Hematopoietic multipotent progenitor cell treated with erythropoietin and hydrocortisone succinate and interleukin-3 and kit ligand, for 15 days (in vitro differentiated cells): Measurements from ENCODE around the gene TPST1.
"Not testable (repeated sequence)": the region's sequence is repeated elsewhere in the genome, so short reads cannot be mapped to it uniquely, and the experiment has no call there.

ENCODE experiments used
- DNase-seq: peaks from one replicate; pipeline ENCODE4 v3.0.0-alpha.2; 2015; ENCODE audit warnings: low spot score

Gene TPST1

GRCh38 chr7:66204822-66205740, at the start of gene TPST1:
Gene TPST1 (plus strand): TSS chr7:66205334. CDS start chr7:66240426, 35,092 bp downstream.
- no peak for DNase-seq

DNA sequence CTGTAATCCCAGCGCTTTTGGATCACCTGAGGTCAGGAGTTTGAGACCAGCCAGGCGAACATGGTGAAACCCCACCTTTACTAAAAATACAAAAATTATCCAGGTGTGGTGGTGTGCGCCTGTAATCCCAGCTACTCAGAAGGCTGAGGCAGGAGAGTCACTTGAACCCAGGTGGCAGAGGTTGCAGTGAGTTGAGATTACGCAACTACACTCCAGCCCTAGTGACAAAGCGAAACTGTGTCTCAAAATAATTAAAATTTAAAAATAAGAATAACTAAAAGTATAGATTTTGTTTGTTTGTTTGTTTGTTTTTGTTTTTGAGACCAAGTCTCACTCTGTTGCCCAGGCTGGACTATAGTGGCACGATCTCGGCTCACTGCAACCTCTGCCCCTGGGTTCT, 49.1 kb upstream of the TPST1 start:
- not testable (repeated sequence) for DNase-seq

- no peak for DNase-seq
Observed at GRCh38 chr7:66157060-66157459, 48.1 kb upstream of the TPST1 start.

- DNase-seq = no peak
Observed at GRCh38 chr7:66162622-66163021, 42.5 kb upstream of the TPST1 start.

DNA sequence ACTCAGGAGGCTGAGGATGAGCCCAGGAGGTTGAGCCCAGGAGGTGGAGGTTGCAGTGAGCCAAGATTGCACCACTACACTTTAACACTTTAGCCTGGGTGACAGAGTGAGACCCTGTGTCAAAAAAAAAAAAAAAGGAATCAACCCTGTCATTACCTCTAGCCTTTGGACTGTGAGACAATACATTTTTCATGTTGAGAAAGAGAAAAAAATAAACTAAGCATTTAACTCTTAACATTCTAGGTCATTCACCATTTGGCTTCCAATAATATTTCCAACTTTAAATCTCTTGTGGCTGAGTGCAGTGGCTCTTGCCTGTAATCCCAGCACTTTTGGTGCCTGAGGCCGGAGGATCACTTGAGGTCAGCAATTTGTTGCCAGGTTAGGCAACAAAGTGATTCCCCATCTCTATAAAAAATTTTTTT, 41.9 kb upstream of the TPST1 start:
- DNase-seq = no peak

- DNase-seq = no peak
Observed at GRCh38 chr7:66164356-66164755, 40.8 kb upstream of the TPST1 start.

GRCh38 chr7:66167773-66168387, 37.3 kb upstream of the TPST1 start:
- no peak for DNase-seq

DNA sequence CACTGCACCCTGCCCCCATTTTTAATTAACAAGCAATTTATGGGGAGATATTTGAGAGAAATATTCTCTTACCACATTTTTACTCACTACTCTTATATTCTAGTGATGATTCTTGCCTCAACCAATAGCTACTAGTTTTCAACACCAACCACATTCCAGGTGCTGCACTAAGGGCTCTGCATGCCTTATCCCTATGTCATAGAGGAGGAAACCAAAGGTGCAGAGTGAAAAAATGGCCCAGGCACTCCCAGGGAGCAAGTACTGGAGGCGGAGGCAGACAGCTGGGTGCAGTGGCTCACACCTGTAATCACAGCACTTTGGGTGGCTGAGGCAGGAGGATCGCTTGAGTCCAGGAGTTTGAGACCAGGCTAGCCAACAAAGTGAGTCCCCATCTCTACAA, 35.5 kb upstream of the TPST1 start:
- no peak for DNase-seq

DNA sequence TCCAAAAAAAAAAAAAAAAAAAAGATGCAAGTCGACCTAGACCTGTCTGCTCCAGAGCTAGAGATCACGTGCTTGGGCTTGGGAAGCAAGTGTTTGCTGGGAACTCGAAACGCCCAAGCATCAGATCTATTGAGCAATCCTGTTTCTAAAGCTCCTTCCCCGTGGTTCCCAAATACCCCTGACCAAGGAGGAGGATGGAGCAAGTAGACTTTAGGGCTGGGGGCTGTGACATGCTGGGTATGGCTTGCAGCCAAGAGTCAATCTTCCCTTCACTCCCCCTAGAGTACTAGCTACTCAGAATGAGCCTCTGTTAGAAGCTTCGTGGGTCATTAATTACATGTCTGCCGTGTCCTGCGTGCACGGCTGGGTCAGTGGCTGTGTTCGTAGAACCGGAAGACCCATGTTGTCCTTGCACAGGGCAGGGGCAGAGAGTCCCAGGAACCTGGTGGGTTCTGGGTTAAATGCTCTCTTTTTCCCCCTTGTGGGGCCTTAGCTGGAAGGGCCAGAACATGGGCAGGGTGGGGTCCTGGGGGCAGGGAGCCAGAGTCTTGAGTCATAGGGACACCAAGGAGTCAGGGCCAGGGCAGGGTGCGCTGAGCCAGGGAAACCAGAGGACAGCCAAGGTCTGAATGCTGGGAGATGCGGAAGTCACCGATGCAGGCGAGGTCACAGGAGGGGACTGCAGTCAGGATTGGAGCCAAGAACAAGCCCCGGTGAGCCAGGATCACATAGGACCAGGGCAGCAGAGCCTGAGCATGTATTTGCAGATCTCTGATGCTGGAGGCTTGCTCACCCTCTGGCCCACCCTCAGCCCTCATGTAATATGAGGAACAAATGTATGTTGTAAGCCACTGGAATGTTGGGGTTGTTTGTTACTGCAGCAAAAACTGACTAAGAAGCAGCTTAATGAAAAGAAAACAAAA, 34.6 kb upstream of the TPST1 start:
- DNase-seq = no peak

DNA sequence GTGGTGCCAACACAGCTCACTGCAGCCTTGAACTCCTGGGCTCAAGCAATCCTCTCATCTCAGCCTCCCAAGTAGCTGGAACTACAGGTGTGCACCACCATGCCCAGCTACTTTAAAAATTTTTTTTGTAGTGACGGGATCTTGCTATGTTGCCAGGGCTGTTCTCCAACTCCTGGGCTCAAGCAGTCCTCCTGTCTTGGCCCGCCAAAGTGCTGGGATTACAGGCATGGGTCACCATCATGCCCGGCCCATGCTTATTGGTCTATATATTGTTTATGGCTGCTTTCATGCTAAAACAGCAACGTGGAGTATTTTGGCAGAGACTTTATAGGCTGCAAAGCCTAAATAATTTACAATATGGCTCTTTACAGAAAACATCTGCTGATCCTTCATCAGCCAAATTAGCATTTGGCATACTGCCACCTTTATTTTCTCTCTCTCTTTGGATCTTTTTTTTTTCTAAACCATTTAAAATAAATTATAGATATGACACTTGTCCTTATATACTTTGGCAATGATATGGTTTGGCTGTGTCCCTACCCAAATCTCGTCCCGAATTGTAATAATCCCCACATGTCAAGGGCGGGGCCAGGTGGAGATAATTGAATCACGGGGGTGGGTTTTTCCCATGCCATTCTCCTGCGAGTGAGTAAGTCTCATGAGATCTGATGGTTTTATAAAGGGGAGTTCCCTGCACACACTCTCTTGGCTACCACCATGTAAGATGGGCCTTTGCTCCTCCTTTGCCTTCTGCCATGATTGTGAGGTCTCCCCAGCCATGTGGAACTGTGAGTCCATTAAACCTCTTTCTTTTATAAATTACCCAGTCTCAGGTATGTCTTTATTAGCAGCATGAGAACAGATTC, 32.4 kb upstream of the TPST1 start:
- not testable (repeated sequence) for DNase-seq

GRCh38 chr7:66173856-66174255, 31.3 kb upstream of the TPST1 start:
- DNase-seq = no peak

- DNase-seq = not testable (repeated sequence)
Observed at GRCh38 chr7:66175006-66175405, 30.1 kb upstream of the TPST1 start.

- DNase-seq = no peak
Observed at GRCh38 chr7:66176914-66177313, 28.2 kb upstream of the TPST1 start.

- no peak for DNase-seq
Observed at GRCh38 chr7:66178258-66178657, 26.9 kb upstream of the TPST1 start.

DNA sequence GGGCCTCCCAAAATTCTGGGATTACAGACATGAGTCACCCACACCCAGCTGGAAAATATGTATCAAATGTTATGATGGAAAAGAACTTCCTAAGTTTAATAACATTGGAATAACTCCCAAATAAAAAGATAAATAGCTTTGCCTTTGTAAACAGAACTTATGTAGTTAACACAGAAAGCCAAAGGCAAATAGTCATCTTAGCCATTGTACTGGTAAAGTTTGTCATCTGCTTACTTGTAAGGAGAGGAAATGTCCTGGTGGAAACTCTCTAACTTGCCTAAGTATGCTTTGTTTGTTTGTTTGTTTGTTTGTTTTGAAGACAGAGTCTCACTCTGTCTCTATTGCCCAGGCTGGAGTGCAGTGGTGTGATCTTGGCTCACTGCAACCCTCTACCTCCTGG, 23.8 kb upstream of the TPST1 start:
- DNase-seq = no peak

GRCh38 chr7:66181845-66182244, 23.3 kb upstream of the TPST1 start:
- no peak for DNase-seq

- DNase-seq = no peak
Observed at GRCh38 chr7:66182920-66183319, 22.2 kb upstream of the TPST1 start.

DNA sequence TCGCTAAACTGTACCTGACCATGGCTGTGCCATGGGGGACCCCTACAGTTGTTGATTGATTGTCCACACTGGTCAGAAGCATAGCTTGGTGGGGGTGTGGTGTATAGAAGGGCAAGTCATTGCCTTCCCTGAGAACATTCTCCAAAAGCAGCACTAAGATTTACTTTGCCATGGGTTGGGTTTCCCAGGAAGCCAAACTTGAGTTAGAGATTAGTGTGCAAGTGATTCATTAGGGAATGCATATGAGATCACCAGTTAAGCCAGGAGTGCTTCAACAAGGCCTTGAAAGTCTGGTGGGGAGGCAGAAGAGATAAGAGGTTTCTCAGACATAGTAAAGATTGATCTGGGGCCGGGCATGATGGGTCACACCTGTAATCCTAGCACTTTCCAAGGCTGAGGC, 21.4 kb upstream of the TPST1 start:
- no peak for DNase-seq

GRCh38 chr7:66185680-66186187, 19.4 kb upstream of the TPST1 start:
- DNase-seq = no peak

DNA sequence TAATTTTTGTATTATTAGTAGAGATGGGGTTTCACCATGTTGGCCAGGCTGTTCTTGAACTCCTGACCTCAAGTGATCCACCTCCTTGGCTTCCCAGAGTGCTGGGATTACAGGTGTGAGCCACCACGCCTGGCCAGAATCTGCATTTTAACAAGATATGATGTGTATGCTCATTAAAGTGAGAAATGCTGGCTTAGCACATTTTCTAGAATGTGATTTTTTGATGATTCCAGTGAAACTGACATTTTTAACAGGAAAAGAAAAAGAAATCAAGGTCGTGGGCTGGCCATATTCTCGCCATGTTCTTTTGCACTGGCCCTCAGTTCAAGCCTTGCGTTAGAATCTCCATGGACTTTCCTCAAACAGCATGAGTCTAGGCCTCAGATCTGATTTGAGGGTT, 18.1 kb upstream of the TPST1 start:
- no peak for DNase-seq

DNA sequence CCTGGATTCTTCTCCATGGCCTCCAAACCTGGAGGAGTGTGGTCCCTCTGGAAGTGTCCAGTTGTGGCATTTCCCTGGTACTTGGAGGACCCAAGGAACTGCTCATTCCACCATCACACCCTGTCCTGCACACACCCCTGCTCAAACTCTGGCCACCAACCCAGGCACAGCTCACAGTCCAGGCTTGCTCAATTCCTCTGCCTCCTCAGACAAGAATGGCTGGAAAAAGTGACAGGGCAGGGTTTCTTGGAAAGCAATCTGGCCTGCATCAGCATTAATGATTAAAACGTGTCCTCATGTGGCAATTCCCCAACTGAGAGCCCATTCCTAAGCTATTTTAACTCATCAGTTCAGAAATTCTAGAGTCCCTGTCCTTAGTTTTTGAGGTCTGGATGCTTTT, 17.2 kb upstream of the TPST1 start:
- DNase-seq = no peak
